K562 (cell line): Measurements from ENCODE around the gene ELMOD2. TPM values are rescaled to one million over a fixed set of nuclear protein-coding genes. Genes with fewer than 3 reads are reported as not detected.

Experiments used
- DDX20 ChIP-seq: fragments of 450-650 bp; IDR thresholded peaks from 2 replicates; pipeline ENCODE4 v1.6.1; 2016; ENCODE audit warnings: missing genetic modification characterization, low read depth, mild to moderate bottlenecking, missing compliant biosample characterization, moderate library complexity
- KLF13 ChIP-seq: fragments of 450-650 bp; IDR thresholded peaks from 2 replicates; pipeline ENCODE4 v1.6.1; 2016; ENCODE audit warnings: missing genetic modification characterization, low read depth, mild to moderate bottlenecking, missing compliant biosample characterization, moderate library complexity, borderline replicate concordance
- MGA ChIP-seq: fragments of 450-650 bp; IDR thresholded peaks from 2 replicates; pipeline ENCODE4 v1.6.1; 2016; ENCODE audit warnings: mild to moderate bottlenecking, moderate library complexity
- NCOA4 ChIP-seq: fragments of 450-650 bp; IDR thresholded peaks from 2 replicates; pipeline ENCODE4 v1.6.1; 2018; ENCODE audit warnings: mild to moderate bottlenecking; ENCODE audit not compliant: partially characterized antibody
- polyA plus RNA-seq, 8 experiments: library from polyadenylated mRNA; depleted of rRNA in 4 of 8; stranded (reverse) in 5 of 8; unstranded in 3 of 8; fragments of >200 nt; fragmentation: Nextera tagmentation in 2 of 8; fragmentation: Illumina TruSeq in 1 of 8; extraction: Ambion mirVana in 2 of 8; extraction: Trizol in 1 of 8; gene quantifications; 2 replicates each; pipeline versions ENCODE4 v1.2.1 to v1.2.3, GENCODE V29; 2011 to 2014; ENCODE audit warnings: inconsistent platforms in 1 of 8, missing spikeins in 1 of 8
- total RNA-seq, 7 experiments: library from RNA; depleted of rRNA in 6 of 7; stranded (reverse); fragments of >200 nt in 6 of 7; fragmentation: Illumina TruSeq in 2 of 7; extraction: Trizol in 2 of 7; gene quantifications; 2 replicates each; pipeline versions ENCODE4 v1.2.1 to v1.2.3, GENCODE V29; 2011 to 2021; ENCODE audit warnings: low replicate concordance in 1 of 7

The ELMOD2 gene
- total and polyA plus RNA-seq, 9 of the 15 experiments (the other 6 are each of a cell fraction or from before 2014, with no cell fraction given), result 11.0 to 23.3 (median 14.3) TPM

- no peak for TF ChIP-seq MGA
- TF ChIP-seq KLF13, result no peak
- TF ChIP-seq DDX20 (tag), result no peak
- TF ChIP-seq NCOA4, result no peak
Measured at GRCh38 chr4:140499391-140499790, 24.6 kb upstream of the ELMOD2 start (continued).
